Epithelial cell of proximal tubule (primary cell): ENCODE data around the gene RAI1. TPM values are rescaled to one million over a fixed set of nuclear protein-coding genes. Genes with fewer than 3 reads are reported as not detected.

ENCODE experiments used
- DNase-seq: peaks from one replicate; pipeline ENCODE4 v3.0.0-alpha.2; 2011; ENCODE audit warnings: low read depth
- H3K4me3 ChIP-seq: 2 replicates; pipeline ENCODE4 v1.5.1; 2011; ENCODE audit warnings: low read depth, mild to moderate bottlenecking, low read length
- CTCF ChIP-seq: conservative IDR thresholded peaks from 2 replicates; pipeline ENCODE4 v1.5.1; 2012; ENCODE audit warnings: low read depth, mild to moderate bottlenecking, low read length
- total RNA-seq: library from RNA; depleted of rRNA; stranded (reverse); fragments of >200 nt; gene quantifications from 2 replicates; pipeline ENCODE4 v1.2.3, GENCODE V29; 2015

The RAI1 gene
- total RNA-seq, 1 donor from 2014 or later: 13.7 TPM

- DNase-seq: no peak
- H3K4me3 ChIP-seq: peak overlapping the region; percentile 7
- TF ChIP-seq CTCF: no peak
These were observed 143.0 kb downstream of the RAI1 start for GRCh38 chr17:17824119-17824782.

GRCh38 chr17:17824783-17825614 lies 143.7 kb downstream of the RAI1 start:
- no peak for TF ChIP-seq CTCF
- no peak for DNase-seq

GRCh38 chr17:17826342-17826713 lies 145.1 kb downstream of the RAI1 start:
- no peak for TF ChIP-seq CTCF
- no peak for DNase-seq
- H3K4me3 ChIP-seq: no peak overlapping the region

More at GRCh38 chr17:17824783-17825614, 143.7 kb downstream of the RAI1 start:
- no peak overlapping the region for H3K4me3 ChIP-seq

GRCh38 chr17:17826942-17827785 lies 145.9 kb downstream of the RAI1 start:
- TF ChIP-seq CTCF: no peak
- H3K4me3 ChIP-seq: no peak overlapping the region
- DNase-seq: no peak

GRCh38 chr17:17827826-17828621 lies 146.8 kb downstream of the RAI1 start:
- no peak for DNase-seq
- no peak for TF ChIP-seq CTCF
- H3K4me3 ChIP-seq: no peak overlapping the region

GRCh38 chr17:17830269-17830567 lies 149.0 kb downstream of the RAI1 start:
- no peak for DNase-seq
- TF ChIP-seq CTCF: no peak
- no peak overlapping the region for H3K4me3 ChIP-seq
